Neutrophil (primary cell): Measurements from ENCODE around the gene HNRNPA2B1.
"Not testable (repeated sequence)": the region's sequence is repeated elsewhere in the genome, so short reads cannot be mapped to it uniquely, and the experiment has no call there.

ENCODE experiments used
- H3K27ac ChIP-seq: fragments of 200-600 bp; sonication (generic); 2 replicates; pipeline ENCODE4 v1.5.1; 2016; ENCODE audit warnings: mild to moderate bottlenecking, moderate library complexity
- H3K27me3 ChIP-seq: fragments of 200-600 bp; sonication (generic); 2 replicates; pipeline ENCODE4 v1.6.0; 2016; ENCODE audit warnings: mild to moderate bottlenecking
- H3K36me3 ChIP-seq: fragments of 200-600 bp; sonication (generic); 2 replicates; pipeline ENCODE4 v1.5.1; 2017
- H3K4me1 ChIP-seq, 2 experiments: fragments of 200-600 bp in 1 of 2; sonication (generic) in 1 of 2; 1 replicate in 1 of 2; 2 replicates in 1 of 2; pipeline versions ENCODE4 v1.5.1 to v1.6.1; 2013 to 2016; ENCODE audit warnings: low read depth in 1 of 2, low read length in 1 of 2, mild to moderate bottlenecking in 1 of 2, moderate library complexity in 1 of 2; ENCODE audit not compliant: control insufficient read depth in 1 of 2, insufficient read depth in 1 of 2
- H3K4me3 ChIP-seq, 2 experiments: fragments of 200-600 bp in 1 of 2; sonication (generic) in 1 of 2; 1 replicate in 1 of 2; 2 replicates in 1 of 2; pipeline ENCODE4 v1.5.1; 2013 to 2016; ENCODE audit warnings: low read depth in 1 of 2, low read length in 1 of 2, mild to moderate bottlenecking in 1 of 2, moderate library complexity in 1 of 2
- H3K9me3 ChIP-seq: fragments of 200-600 bp; sonication (generic); 2 replicates; pipeline ENCODE4 v1.5.1; 2016
- TF ChIP-seq, protein P1 (sequence below): fragments of 200-600 bp; sonication (generic); IDR thresholded peaks from 2 replicates; pipeline ENCODE4 v1.5.1; 2016; ENCODE audit warnings: antibody characterized with exemption

Gene HNRNPA2B1

DNA sequence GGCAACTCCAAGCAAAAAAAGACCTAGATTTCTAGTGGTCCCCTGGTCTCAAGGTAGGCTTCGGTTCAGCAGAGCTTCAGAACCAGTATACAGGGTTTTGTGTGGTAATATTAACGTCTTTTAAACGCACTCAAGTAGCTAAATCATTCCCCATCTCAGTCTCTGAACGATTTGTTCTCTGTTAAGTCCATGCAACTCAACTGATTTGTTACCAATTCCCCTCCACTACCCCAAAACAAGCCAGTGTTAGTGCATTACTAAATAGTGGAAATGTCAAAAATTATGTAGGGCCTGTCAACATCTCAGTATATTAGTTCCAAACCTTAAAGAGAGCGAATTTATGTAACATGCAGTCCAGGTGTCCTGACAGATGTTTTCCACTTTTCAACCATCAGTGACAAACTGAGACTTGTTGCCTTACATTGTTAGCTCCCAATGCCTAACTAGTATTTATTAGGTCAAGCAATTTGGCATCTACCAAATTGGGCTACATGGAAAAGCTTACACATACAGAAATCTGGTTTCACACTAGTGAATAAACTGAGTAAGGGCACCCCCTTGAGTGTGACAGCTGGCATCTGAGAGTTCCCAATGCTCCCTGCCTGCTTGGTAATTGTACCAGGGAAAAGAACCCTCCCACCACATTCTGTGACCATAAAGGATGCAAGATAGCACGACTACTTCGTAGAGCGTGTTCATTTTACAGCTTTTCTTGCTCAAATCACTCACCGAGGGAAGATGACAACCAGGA lies 12.2 kb downstream of the HNRNPA2B1 start:
- Histone ChIP-seq H3K36me3 (peaks cover 88% of the 10 kb centered on the region), H3K4me1 (peaks cover 5 to 7% of the 10 kb centered on the region in 2 experiments), H3K27ac (peak overlapping the region; percentile 36), H3K27me3 (no peaks in the 10 kb centered on the region), H3K9me3 (no peaks in the 10 kb centered on the region), H3K4me3 (no peak overlapping the region)
- TF ChIP-seq, protein P1, sequence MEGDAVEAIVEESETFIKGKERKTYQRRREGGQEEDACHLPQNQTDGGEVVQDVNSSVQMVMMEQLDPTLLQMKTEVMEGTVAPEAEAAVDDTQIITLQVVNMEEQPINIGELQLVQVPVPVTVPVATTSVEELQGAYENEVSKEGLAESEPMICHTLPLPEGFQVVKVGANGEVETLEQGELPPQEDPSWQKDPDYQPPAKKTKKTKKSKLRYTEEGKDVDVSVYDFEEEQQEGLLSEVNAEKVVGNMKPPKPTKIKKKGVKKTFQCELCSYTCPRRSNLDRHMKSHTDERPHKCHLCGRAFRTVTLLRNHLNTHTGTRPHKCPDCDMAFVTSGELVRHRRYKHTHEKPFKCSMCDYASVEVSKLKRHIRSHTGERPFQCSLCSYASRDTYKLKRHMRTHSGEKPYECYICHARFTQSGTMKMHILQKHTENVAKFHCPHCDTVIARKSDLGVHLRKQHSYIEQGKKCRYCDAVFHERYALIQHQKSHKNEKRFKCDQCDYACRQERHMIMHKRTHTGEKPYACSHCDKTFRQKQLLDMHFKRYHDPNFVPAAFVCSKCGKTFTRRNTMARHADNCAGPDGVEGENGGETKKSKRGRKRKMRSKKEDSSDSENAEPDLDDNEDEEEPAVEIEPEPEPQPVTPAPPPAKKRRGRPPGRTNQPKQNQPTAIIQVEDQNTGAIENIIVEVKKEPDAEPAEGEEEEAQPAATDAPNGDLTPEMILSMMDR, result no peak

DNA sequence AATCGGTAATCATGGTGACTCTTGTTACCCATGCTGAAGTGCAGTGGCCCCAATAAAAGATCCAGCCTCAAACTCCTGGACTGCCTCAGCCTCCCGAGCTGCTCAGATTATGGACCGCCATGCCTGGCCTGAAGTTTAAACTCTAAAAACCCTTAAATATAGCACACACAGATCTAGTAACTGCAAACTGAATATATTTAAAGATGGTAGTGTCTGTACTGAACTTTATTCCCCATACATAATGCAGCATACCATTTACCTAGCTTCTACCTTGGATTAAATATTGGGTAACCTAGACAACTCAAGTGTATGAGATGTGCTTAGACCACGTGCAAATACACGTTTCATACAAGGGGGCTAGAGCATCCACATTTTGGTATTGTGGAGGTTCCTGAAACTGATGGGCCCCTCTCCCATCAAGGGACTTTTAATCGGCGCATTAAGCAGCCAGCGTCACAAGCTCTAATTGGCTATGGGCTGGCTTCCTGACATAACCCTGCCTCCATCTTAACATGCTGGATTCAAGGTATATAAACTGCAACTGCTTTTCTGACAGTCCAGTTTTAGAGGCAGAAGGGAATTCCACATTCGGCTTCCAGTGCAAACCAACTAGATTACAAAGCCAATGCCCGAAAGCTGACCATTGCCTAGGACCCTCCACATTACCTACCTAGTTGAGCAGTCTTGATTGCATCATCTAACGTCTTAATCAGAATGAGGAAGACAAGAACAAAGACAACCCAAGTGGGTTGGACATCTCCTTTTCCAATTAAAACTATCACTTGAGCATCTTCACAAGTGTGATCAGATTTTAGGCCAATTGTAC lies 13.0 kb downstream of the HNRNPA2B1 start:
- Histone ChIP-seq H3K9me3 (no peaks in the 10 kb centered on the region), H3K4me1 (peaks cover 5 to 6% of the 10 kb centered on the region in 2 experiments), H3K27ac (peak overlapping the region; percentile 36), H3K36me3 (peaks cover 88% of the 10 kb centered on the region), H3K27me3 (no peaks in the 10 kb centered on the region), H3K4me3 (no peak overlapping the region)
- TF ChIP-seq, protein P1, result no peak

DNA sequence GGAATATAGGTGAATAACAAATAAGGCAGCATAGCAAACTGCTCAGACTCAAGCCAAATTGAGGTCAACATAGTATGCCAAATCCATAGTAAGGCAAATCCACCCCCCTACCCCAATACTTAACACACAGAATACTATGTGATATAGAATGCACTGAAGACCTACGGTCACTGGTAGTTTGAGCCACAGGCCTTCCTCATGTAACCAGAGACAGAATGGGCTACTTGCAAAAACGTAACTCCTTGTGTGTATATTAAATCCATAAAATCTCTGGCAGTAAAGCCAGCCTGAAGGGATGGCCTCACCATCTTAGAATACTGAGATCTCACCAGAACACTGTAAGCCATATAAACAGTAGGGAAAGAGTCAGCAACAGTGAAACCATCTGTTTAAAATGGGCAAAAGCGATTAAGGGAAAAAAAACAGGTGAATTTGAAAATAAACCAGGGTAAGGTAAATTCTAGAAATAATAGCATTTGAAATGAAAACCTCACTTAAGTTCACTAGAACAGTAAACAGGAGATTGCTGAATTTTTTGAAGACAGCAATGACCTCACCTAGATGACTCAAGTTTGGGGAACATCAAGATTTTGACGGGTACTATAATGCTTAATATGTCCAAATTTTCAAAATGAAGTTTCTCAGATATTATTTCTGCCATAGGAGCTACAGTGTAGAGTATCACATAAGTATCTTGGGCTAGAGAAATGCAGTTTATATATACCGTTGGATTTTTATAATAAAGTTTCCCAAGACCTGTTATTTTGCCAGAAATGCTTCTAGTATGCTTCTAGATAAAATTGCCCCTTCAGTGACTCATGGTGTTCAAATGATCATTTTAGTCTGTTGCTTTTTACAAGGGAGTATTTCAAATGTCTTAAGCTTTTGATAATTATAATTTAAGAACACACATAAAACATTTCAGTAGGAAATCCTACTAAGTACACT lies 13.9 kb downstream of the HNRNPA2B1 start:
- Histone ChIP-seq H3K4me3 (no peak overlapping the region), H3K36me3 (peaks cover 79% of the 10 kb centered on the region), H3K9me3 (no peaks in the 10 kb centered on the region), H3K27me3 (no peaks in the 10 kb centered on the region), H3K27ac (peak overlapping the region; percentile 36), H3K4me1 (peaks cover 0 to 4% of the 10 kb centered on the region in 2 experiments)
- TF ChIP-seq, protein P1, result no peak

DNA sequence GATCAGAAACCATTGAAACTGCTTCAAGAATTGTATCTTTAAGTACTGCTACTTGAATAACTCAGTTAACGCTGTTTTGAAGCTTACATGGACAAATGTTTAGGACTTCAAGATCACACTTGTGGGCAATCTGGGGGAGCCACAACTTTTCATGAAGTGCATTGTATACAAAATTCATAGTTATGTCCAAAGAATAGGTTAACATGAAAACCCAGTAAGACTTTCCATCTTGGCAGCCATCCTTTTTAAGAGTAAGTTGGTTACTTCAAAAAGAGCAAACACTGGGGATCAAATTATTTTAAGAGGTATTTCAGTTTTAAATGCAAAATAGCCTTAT lies 14.7 kb downstream of the HNRNPA2B1 start:
- Histone ChIP-seq H3K4me3 (no peak overlapping the region), H3K27me3 (no peaks in the 10 kb centered on the region), H3K9me3 (no peaks in the 10 kb centered on the region), H3K27ac (peak overlapping the region; percentile 36), H3K36me3 (peaks cover 71% of the 10 kb centered on the region), H3K4me1 (peaks cover 0 to 4% of the 10 kb centered on the region in 2 experiments)
- TF ChIP-seq, protein P1, result no peak

DNA sequence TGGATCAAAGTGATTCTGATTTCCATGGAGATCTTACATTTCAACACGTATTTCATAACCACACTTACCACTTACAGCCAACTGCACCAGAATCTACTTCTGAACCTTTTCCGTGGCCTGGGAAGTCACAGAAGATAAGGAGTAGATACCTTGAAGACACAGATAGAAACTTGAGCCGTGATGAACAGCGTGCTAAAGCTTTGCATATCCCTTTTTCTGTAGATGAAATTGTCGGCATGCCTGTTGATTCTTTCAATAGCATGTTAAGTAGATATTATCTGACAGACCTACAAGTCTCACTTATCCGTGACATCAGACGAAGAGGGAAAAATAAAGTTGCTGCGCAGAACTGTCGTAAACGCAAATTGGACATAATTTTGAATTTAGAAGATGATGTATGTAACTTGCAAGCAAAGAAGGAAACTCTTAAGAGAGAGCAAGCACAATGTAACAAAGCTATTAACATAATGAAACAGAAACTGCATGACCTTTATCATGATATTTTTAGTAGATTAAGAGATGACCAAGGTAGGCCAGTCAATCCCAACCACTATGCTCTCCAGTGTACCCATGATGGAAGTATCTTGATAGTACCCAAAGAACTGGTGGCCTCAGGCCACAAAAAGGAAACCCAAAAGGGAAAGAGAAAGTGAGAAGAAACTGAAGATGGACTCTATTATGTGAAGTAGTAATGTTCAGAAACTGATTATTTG lies 15.3 kb downstream of the HNRNPA2B1 start:
- TF ChIP-seq, protein P1, result no peak
- H3K27ac ChIP-seq, result peak overlapping the region; percentile 36

DNA sequence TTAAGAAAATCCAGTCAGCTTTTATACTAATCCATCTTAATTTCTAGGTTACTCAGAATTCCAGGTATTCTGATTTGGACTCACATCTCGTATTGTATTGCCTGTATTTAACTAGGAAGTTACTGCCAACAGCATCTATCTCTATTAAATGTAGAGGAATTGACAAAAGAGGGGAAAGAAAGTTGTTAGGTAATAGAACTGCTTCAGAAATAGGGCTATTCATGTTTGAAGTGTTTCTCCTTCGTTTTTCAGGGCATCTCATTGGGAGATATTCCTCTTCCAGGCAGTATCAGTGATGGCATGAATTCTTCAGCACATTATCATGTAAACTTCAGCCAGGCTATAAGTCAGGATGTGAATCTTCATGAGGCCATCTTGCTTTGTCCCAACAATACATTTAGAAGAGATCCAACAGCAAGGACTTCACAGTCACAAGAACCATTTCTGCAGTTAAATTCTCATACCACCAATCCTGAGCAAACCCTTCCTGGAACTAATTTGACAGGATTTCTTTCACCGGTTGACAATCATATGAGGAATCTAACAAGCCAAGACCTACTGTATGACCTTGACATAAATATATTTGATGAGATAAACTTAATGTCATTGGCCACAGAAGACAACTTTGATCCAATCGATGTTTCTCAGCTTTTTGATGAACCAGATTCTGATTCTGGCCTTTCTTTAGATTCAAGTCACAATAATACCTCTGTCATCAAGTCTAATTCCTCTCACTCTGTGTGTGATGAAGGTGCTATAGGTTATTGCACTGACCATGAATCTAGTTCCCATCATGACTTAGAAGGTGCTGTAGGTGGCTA lies 16.1 kb downstream of the HNRNPA2B1 start:
- not testable (repeated sequence) for H3K4me1 ChIP-seq, H3K9me3 ChIP-seq, H3K27me3 ChIP-seq, H3K4me3 ChIP-seq
- Histone ChIP-seq H3K36me3 (peaks cover 57% of the 10 kb centered on the region), H3K27ac (peak overlapping the region; percentile 36)

More for the DNA sequence above, 15.3 kb downstream of the HNRNPA2B1 start:
- Histone ChIP-seq H3K36me3 (peaks cover 65% of the 10 kb centered on the region), H3K9me3 (no peaks in the 10 kb centered on the region), H3K27me3 (no peaks in the 10 kb centered on the region), H3K4me3 (no peak overlapping the region), H3K4me1 (peaks cover 0 to 4% of the 10 kb centered on the region in 2 experiments)
